HFFc6 (cell line): ENCODE results near the gene MAPK11. TPM values are rescaled to one million over a fixed set of nuclear protein-coding genes. Genes with fewer than 3 reads are reported as not detected.

Experiments used
- DNase-seq: peaks from one replicate; pipeline ENCODE4 v3.0.0-alpha.2; 2018
- H3K27ac Mint-ChIP-seq: 2 replicates; pipeline ENCODE4 v1.8.0; 2020; ENCODE audit warnings: mild to moderate bottlenecking, mixed read lengths
- H3K27me3 Mint-ChIP-seq: 2 replicates; pipeline ENCODE4 v1.8.0; 2021; ENCODE audit warnings: mild to moderate bottlenecking, moderate library complexity, mixed read lengths; ENCODE audit not compliant: insufficient read depth
- H3K36me3 Mint-ChIP-seq: 2 replicates; pipeline ENCODE4 v1.8.0; 2021; ENCODE audit warnings: low read depth, mixed read lengths
- H3K4me1 Mint-ChIP-seq: 2 replicates; pipeline ENCODE4 v1.8.0; 2020; ENCODE audit warnings: low read depth, mixed read lengths
- H3K4me3 Mint-ChIP-seq: 2 replicates; pipeline ENCODE4 v1.8.0; 2020; ENCODE audit warnings: mild to moderate bottlenecking, moderate library complexity, mixed read lengths
- H3K9me3 Mint-ChIP-seq: 2 replicates; pipeline ENCODE4 v1.8.0; 2020; ENCODE audit warnings: mild to moderate bottlenecking, mixed read lengths
- total RNA-seq, 6 experiments: library from RNA; stranded (reverse); fragmentation: NEBNext Ultra II Directional; extraction: Animal tissue kit (Norgen Biotek cat#: 25700); gene quantifications; 2 replicates in 1 of 6; 3 replicates in 5 of 6; pipeline ENCODE4 v1.2.3, GENCODE V29; 2021
- TF ChIP-seq, protein P1 (sequence below): fragments of 200-600 bp; sonication (generic); IDR thresholded peaks from 2 replicates; pipeline ENCODE4 v1.5.0; 2021; ENCODE audit warnings: antibody characterized with exemption, mild to moderate bottlenecking

The MAPK11 gene
- total RNA-seq, 6 experiments from 2014 or later = 6.0 to 10.2 (median 7.8) TPM

DNA sequence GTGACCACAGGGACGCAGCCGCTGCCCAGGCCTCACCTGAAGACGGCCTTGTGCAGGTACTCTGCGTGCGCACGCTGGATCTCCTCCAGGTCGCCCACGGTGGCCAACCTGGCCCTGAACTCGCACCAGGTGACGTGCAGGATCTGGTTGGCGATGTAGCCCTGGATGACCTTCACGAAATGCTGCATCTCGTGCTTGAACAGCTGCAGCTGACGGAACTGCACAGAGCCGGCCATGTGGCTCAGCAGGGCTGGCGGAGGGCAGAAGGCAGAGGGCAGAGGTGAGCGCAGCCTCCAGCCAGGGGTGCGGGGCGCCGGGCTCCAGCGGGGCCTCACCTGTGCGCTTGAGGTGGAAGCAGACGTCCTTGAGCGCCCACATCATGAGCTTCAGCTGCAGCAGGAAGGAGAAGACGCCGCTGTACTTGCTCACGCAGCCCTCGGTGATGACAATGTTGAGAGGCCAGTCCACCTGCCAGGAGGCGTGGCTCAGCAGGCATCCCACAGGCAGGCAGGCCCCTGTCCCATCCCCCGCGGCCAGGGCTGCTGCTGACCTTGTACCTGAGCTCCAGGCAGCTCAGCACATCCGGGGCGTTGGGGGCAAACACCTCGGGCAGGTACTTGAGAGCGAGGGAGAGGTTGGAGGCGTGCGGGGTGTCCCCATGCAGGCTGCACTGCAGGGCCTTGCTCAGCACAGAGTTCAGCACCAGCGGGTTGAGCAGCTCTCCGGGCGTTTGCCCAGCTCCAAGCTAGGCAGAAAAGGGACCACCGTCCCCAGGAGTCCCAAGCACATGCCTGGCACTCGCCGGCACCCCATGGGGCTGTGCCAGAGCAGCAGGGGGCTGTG, 51.8 kb downstream of the MAPK11 start:
- Mint-ChIP-seq H3K9me3 (no peaks in the 10 kb centered on the region), H3K27me3 (peaks cover 2% of the 10 kb centered on the region), H3K36me3 (peaks cover 20% of the 10 kb centered on the region), H3K4me3 (no peak overlapping the region), H3K27ac (no peak overlapping the region), H3K4me1 (no peaks in the 10 kb centered on the region)
- TF ChIP-seq, protein P1, sequence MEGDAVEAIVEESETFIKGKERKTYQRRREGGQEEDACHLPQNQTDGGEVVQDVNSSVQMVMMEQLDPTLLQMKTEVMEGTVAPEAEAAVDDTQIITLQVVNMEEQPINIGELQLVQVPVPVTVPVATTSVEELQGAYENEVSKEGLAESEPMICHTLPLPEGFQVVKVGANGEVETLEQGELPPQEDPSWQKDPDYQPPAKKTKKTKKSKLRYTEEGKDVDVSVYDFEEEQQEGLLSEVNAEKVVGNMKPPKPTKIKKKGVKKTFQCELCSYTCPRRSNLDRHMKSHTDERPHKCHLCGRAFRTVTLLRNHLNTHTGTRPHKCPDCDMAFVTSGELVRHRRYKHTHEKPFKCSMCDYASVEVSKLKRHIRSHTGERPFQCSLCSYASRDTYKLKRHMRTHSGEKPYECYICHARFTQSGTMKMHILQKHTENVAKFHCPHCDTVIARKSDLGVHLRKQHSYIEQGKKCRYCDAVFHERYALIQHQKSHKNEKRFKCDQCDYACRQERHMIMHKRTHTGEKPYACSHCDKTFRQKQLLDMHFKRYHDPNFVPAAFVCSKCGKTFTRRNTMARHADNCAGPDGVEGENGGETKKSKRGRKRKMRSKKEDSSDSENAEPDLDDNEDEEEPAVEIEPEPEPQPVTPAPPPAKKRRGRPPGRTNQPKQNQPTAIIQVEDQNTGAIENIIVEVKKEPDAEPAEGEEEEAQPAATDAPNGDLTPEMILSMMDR = no peak
- DNase-seq = no peak

DNA sequence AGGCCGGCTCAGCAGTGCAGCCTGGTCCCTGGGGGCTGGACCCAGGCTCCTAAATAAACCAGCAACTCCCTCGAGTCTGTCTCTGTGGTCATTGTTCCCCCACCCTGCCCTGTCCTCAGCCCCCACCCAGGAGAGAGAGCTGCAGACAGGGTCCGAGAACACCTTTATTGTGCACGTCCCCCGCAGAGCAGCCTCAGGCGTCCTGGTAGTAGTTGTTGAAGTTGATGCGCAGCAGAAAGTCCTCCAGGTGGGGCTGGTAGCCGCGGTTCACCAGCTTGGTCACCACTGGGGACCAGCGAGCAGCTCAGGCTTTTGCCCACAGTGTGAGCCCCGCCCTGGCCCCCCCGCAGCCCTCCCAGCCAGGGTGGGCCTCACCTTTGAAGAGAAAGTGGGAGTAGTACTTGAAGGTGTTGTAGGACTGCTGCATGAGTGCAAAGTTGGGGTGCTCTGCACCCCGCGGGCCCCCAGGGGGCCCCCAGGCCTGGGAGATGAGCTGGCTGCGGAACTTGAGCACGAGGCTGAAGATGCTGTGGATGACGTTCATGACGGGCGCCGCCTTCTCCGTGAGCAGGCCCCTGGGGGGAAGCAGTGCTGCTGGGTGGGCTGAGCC, 52.5 kb downstream of the MAPK11 start:
- Mint-ChIP-seq H3K9me3 (no peaks in the 10 kb centered on the region), H3K4me1 (no peaks in the 10 kb centered on the region), H3K36me3 (peaks cover 21% of the 10 kb centered on the region; the same call in 1 of the 2 replicates), H3K4me3 (no peak overlapping the region), H3K27ac (no peak overlapping the region), H3K27me3 (peaks cover 2% of the 10 kb centered on the region)
- TF ChIP-seq, protein P1 = no peak
- no peak for DNase-seq

DNA sequence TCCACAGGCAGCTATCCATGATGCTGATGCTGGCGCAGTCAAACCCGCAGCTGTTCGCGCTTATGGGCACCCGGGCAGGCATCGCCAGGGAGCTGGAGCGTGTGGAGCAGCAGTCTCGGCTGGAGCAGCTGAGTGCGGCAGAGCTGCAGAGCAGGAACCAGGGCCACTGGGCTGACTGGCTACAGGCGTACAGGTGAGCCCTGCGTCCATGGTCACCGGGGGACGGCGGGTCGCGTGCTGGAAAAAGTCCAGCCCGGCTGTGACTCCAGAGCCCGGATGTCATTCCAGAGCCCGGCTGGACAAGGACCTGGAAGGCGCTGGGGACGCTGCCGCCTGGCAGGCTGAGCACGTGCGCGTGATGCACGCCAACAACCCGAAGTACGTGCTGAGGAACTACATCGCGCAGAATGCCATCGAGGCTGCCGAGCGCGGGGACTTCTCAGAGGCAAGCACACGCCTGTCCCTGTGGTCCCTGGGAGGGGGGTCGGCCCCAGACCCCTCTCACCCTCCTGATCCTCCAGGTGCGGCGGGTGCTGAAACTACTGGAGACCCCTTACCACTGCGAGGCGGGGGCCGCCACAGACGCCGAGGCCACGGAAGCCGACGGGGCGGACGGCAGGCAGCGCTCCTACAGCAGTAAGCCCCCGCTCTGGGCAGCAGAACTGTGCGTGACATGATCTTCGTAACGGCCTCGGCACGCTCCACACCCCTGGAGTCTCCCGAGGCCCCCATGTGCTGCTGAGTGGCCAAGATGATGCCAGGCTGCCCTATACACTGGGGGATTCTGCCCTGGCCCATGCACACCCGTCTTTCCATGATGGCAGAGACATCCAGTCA, 53.3 kb downstream of the MAPK11 start:
- no peak overlapping the region; the same call in 1 of the 2 replicates for H3K4me3 Mint-ChIP-seq
- TF ChIP-seq, protein P1 = no peak
- no peaks in the 10 kb centered on the region for H3K9me3 Mint-ChIP-seq
- no peak overlapping the region for H3K27ac Mint-ChIP-seq
- DNase-seq = no peak
- no peaks in the 10 kb centered on the region for H3K4me1 Mint-ChIP-seq
- peaks cover 27% of the 10 kb centered on the region; the same call in 1 of the 2 replicates for H3K36me3 Mint-ChIP-seq
- H3K27me3 Mint-ChIP-seq = peaks cover 2% of the 10 kb centered on the region

DNA sequence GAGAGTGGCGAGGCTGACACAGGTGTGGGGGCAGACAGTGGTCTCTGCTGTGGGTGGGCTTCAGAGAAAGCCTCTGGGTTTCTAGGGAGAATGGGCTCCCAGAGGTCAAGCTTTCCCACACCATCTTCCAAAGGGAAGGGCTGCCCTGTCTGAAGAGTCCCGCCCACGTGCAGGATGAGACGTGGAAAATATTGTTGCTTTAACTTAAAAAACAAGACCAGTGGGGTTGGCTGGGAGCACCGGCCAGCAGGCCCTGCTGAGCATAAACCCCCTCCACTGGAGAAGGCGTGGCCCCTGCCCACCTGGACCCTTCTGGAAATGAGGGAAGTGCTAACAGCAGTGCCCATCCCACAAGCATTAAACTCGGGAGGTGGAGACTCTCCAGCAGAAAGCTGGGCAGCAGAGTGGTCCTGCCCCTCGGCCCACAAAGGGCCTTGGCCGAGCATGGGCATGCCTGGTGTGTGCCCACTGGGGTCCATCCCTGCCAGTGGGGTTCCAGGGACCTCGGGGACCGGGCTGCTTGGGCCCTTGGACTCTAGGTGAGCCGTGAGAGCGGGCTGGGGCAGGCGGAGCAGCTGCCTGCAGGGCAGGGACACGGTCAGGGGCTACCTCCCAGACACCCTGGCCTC, 54.0 kb downstream of the MAPK11 start:
- Mint-ChIP-seq H3K27me3 (peaks cover 3% of the 10 kb centered on the region), H3K4me3 (no peak overlapping the region), H3K36me3 (peaks cover 29% of the 10 kb centered on the region; the same call in 1 of the 2 replicates), H3K4me1 (no peaks in the 10 kb centered on the region), H3K27ac (no peak overlapping the region), H3K9me3 (no peaks in the 10 kb centered on the region)
- DNase-seq = no peak
- TF ChIP-seq, protein P1 = no peak
